Smooth muscle cell (in vitro differentiated cells): Measurements from ENCODE around the gene RAP1GDS1. TPM values are rescaled to one million over a fixed set of nuclear protein-coding genes. Genes with fewer than 3 reads are reported as not detected.
"Not testable (repeated sequence)": the region's sequence is repeated elsewhere in the genome, so short reads cannot be mapped to it uniquely, and the experiment has no call there.

Experiments
- DNase-seq: peaks from one replicate; lab custom pipeline; 2025; ENCODE audit not compliant: unreplicated experiment; lab: John Stamatoyannopoulos, UW
- H2AFZ ChIP-seq: fragments of 200-600 bp; sonication (generic); 2 replicates; pipeline ENCODE4 v1.6.0; 2016; ENCODE audit warnings: antibody characterized with exemption, low read depth, mild to moderate bottlenecking
- H3F3A ChIP-seq: fragments of 200-600 bp; sonication (generic); 2 replicates; pipeline ENCODE4 v1.6.0; 2017; ENCODE audit warnings: antibody characterized with exemption, low read depth
- H3K27ac ChIP-seq: fragments of 200-600 bp; sonication (generic); 2 replicates; pipeline ENCODE4 v1.5.1; 2016; ENCODE audit warnings: low read depth, mild to moderate bottlenecking
- H3K27me3 ChIP-seq: fragments of 200-600 bp; sonication (generic); 2 replicates; pipeline ENCODE4 v1.6.1; 2016; ENCODE audit warnings: low read depth, mild to moderate bottlenecking
- H3K36me3 ChIP-seq: fragments of 200-600 bp; sonication (generic); 2 replicates; pipeline ENCODE4 v1.5.1; 2016; ENCODE audit warnings: low read depth
- H3K4me1 ChIP-seq: fragments of 200-600 bp; sonication (generic); 2 replicates; pipeline ENCODE4 v1.5.1; 2016; ENCODE audit warnings: low read depth
- H3K4me2 ChIP-seq: fragments of 200-600 bp; sonication (generic); 2 replicates; pipeline ENCODE4 v1.6.0; 2016; ENCODE audit warnings: mild to moderate bottlenecking
- H3K4me3 ChIP-seq: fragments of 200-600 bp; sonication (generic); 2 replicates; pipeline ENCODE4 v1.5.1; 2016; ENCODE audit warnings: mild to moderate bottlenecking
- H3K79me2 ChIP-seq: fragments of 200-600 bp; sonication (generic); 2 replicates; pipeline ENCODE4 v1.6.0; 2016; ENCODE audit warnings: low read depth, mild to moderate bottlenecking
- H3K9ac ChIP-seq: fragments of 200-600 bp; sonication (generic); 2 replicates; pipeline ENCODE4 v1.6.0; 2016; ENCODE audit warnings: low read depth
- H3K9me3 ChIP-seq: fragments of 200-600 bp; sonication (generic); replicated peaks from 2 replicates; pipeline ENCODE4 v1.5.1; 2016; ENCODE audit warnings: low read depth
- H4K20me1 ChIP-seq: fragments of 200-600 bp; sonication (generic); 2 replicates; pipeline ENCODE4 v1.6.0; 2016; ENCODE audit warnings: low read depth
- CTCF ChIP-seq: fragments of 200-600 bp; sonication (generic); IDR thresholded peaks from 2 replicates; pipeline ENCODE4 v1.5.1; 2017; ENCODE audit warnings: borderline replicate concordance, mild to moderate bottlenecking, antibody characterized with exemption; ENCODE audit not compliant: insufficient read depth, poor library complexity, severe bottlenecking
- WGBS: methylation state at CpG from one replicate; pipeline ENCODE4 v1.1.7; 2016; ENCODE audit warnings: low lambda C conversion rate; 5-methylcytosine and 5-hydroxymethylcytosine counted together
- polyA plus RNA-seq: library from polyadenylated mRNA; unstranded; fragments of >200 nt; fragmentation: Nextera tagmentation; extraction: Ambion mirVana; gene quantifications from 2 replicates; pipeline ENCODE4 v1.2.1, GENCODE V29; 2016
- total RNA-seq: library from RNA; depleted of rRNA; stranded (reverse); fragments of >200 nt; gene quantifications from 2 replicates; pipeline ENCODE4 v1.2.3, GENCODE V29; 2014

Gene RAP1GDS1
- total and polyA plus RNA-seq, 2 experiments from 2014 or later, result 28.4 to 67.9 TPM

DNA sequence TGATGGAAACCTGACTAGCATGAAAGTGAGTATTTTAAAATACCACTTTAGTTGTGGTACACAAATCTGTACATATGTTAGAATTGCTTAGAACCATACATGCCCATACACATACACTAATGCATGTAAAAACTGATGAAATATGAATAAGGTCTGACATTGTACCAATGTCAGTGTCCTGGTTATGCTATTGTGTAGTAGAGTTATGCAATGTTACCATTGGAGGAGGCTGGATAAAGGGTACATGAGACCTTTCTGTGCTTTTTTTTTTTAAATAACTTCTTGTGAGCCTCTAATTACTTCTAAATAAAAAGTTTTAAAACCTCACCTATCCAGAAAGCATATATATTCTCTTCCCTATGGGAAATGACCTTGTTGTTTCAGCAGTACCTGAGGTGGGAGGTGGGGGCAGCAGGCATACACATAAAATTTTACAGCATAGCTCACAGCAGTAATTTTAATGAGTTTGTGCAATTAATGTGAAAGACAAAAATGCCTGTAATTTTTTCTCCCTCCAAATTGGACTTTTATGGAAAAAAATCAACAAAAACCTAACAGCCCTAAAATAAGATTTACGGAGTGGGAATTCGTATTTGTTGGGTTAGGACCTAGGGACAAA is 97.6 kb downstream of the RAP1GDS1 start:
- Histone ChIP-seq H3K27ac (no peak overlapping the region), H3K27me3 (no peaks in the 10 kb centered on the region), H4K20me1 (peaks cover 3% of the 10 kb centered on the region), H3K4me2 (no peak overlapping the region), H3K79me2 (no peaks in the 10 kb centered on the region), H3K36me3 (no peaks in the 10 kb centered on the region), H3F3A (no peaks in the 10 kb centered on the region), H3K9ac (no peak overlapping the region), H3K4me1 (no peaks in the 10 kb centered on the region), H3K9me3 (no peaks in the 10 kb centered on the region), H3K4me3 (no peak overlapping the region), H2AFZ (no peak overlapping the region)
- 92% methylated on average over 2 of the region's 2 CpGs for WGBS
- DNase-seq, result no peak
- TF ChIP-seq CTCF, result no peak

- no peak for TF ChIP-seq CTCF
- no peaks in the 10 kb centered on the region for H3K36me3 ChIP-seq
- no peaks in the 10 kb centered on the region for H3K9me3 ChIP-seq
- peaks cover 3% of the 10 kb centered on the region for H4K20me1 ChIP-seq
- no peak overlapping the region for H3K4me2 ChIP-seq
- no peaks in the 10 kb centered on the region for H3F3A ChIP-seq
- no peaks in the 10 kb centered on the region for H3K4me1 ChIP-seq
- DNase-seq, result no peak
- no peak overlapping the region for H3K9ac ChIP-seq
- H2AFZ ChIP-seq, result no peak overlapping the region
- H3K27me3 ChIP-seq, result no peaks in the 10 kb centered on the region
- no peak overlapping the region for H3K27ac ChIP-seq
- H3K4me3 ChIP-seq, result no peak overlapping the region
- no peaks in the 10 kb centered on the region for H3K79me2 ChIP-seq
- WGBS, result 95% methylated on average over 4 of the region's 4 CpGs
Observed at GRCh38 chr4:98359646-98360045, 98.5 kb downstream of the RAP1GDS1 start.

GRCh38 chr4:98363431-98363830 is 102.2 kb downstream of the RAP1GDS1 start:
- no peaks in the 10 kb centered on the region for H3K27me3 ChIP-seq
- H3K4me1 ChIP-seq, result no peaks in the 10 kb centered on the region
- no peak overlapping the region for H3K27ac ChIP-seq
- no peaks in the 10 kb centered on the region for H4K20me1 ChIP-seq
- no peak overlapping the region for H3K4me2 ChIP-seq
- no peak overlapping the region for H3K9ac ChIP-seq
- H3F3A ChIP-seq, result no peaks in the 10 kb centered on the region
- no peak for DNase-seq
- H3K36me3 ChIP-seq, result peaks cover 22% of the 10 kb centered on the region
- H3K4me3 ChIP-seq, result no peak overlapping the region
- H2AFZ ChIP-seq, result no peak overlapping the region
- H3K9me3 ChIP-seq, result no peaks in the 10 kb centered on the region
- no peaks in the 10 kb centered on the region for H3K79me2 ChIP-seq
- TF ChIP-seq CTCF, result no peak

GRCh38 chr4:98366275-98366674 is 105.1 kb downstream of the RAP1GDS1 start:
- H3F3A ChIP-seq, DNase-seq, H2AFZ ChIP-seq, H3K9me3 ChIP-seq, H3K9ac ChIP-seq, H3K79me2 ChIP-seq, H3K4me3 ChIP-seq, H3K4me1 ChIP-seq, H3K27me3 ChIP-seq, H4K20me1 ChIP-seq, H3K4me2 ChIP-seq, H3K27ac ChIP-seq: not testable (repeated sequence)
- WGBS, result 98% methylated on average over 3 of the region's 3 CpGs
- H3K36me3 ChIP-seq, result peaks cover 24% of the 10 kb centered on the region

DNA sequence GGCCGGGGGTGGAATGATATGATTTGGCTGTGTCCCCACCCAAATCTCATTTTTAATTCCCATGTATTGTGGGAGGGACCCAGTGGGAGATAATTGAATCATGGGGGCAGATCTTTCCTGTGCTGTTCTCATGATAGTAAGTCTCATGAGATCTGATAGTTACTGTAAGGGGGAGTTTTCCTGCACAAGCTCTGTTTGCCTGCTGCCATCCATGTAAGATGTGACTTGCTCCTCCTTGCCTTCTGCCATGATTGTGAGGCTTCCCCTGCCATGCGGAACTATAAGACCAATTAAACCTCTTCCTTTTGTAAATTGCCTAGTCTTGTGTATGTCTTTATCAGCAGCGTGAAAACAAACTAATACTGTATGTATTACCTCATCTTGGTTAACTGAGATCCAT is 106.8 kb downstream of the RAP1GDS1 start:
- not testable (repeated sequence) for H3K4me3 ChIP-seq, H3K27ac ChIP-seq, H2AFZ ChIP-seq, H3K79me2 ChIP-seq, H3K4me1 ChIP-seq, DNase-seq, H3K9me3 ChIP-seq, H3K4me2 ChIP-seq, H3K9ac ChIP-seq, H3F3A ChIP-seq, H3K27me3 ChIP-seq, H4K20me1 ChIP-seq
- 98% methylated on average over 3 of the region's 3 CpGs for WGBS
- H3K36me3 ChIP-seq, result peaks cover 24% of the 10 kb centered on the region
